NOMO-1 treated with dmso at 0.1 percent for 144 hours (cell line): ENCODE measurements around the gene PSMB10.

ENCODE experiments used
- DNase-seq: peaks from one replicate; lab custom pipeline; 2025; ENCODE audit not compliant: unreplicated experiment; lab: John Stamatoyannopoulos, UW

PSMB10 gene

DNA sequence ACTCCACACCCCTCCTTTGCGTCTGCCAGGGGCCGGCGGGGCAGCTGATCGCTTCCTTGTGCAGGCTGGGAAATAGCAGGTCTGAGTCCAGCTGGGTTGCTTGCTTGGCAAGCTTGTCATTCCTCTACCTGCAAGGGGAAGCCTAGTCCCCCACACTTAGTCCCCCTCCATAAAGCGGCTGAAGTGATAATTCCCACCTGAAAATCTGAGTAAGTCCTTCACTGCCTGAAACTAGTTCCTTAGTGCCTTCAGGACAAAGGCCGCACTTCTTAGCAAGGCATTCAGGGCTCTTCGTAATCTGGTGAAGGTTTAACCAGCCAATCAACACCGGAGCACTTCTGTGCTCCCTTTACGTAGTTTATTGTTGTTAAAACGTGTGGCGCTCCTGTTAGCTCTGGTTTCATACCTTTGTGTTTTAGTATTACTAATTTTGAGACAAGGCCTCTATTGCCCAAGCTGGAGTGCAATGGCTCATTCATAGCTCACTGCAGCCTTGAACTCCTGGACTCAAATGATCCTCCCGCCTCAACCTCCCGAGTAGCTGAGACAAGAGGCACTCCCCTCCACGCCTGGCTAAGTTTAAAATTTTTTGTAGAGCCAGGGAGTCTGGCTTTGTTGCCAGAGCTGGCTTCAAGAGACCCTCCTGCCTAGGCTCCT is 42.8 kb downstream of the PSMB10 start:
- no peak for DNase-seq

DNA sequence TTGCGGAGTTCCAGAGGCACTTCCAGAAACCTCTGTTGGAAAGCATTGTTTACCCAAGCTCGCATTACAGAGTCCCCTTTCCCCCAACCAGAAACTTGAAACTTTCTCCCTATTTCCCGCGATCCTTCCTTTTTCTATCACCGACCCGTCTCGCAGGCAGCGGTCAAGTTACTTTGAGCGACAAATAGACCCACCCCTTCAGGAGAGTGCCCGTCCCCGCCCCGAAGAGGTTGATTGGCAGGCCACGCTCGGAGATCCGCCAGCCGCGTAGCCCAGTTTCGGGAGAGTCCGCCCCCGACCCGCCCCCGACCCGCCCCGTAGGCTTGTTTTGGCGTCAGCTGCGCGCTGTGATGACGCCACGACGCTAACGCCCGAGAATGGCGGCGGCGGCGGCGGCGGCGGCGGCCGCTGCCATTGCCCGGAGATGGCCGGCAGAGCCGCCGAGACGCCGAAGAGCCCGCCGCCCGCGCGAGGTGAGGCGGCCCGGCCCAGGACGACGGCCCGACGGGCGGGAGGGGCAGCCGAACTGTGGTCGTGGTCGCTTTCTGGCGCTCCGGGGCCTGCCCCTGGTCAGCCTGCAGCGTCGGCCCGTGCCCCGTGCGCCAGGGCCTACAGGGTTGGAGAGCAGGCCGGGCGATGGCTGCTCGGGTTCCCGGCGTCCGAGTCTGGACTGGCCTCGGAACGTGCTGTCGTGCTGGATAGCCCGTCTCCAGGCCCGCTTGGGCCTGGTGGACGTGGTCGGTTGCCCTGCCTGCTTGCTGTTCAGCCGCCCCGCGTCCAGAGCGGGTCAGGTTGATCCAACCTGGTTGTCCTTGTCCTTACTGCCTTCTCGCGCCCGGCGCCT is 43.5 kb downstream of the PSMB10 start, which contains the start of gene PSKH1:
Gene PSKH1, plus strand, starts transcription at position 356 of the 844 bp plus-strand sequence. CDS start 15,496 bp downstream, outside the sequence.
- peak; percentile 96 for DNase-seq

DNA sequence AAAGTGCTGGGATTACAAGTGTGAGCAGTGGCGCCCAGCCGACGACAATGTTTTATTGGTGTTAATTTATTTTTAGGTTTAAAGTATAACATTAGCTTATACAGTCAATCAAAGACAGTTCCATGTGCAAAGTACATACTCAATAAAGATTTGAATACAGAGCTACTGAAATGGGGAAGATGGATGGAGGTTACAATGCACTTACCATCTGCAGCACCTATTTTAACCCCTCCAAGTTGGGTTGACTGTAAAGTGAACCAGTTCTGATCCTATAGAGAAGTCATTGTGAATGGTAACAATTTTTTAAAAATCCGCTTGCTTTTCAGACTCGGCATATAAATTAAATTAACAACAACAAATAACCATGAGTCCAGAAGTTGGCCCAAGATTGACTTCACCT is 44.3 kb downstream of the PSMB10 start:
- DNase-seq = no peak

DNA sequence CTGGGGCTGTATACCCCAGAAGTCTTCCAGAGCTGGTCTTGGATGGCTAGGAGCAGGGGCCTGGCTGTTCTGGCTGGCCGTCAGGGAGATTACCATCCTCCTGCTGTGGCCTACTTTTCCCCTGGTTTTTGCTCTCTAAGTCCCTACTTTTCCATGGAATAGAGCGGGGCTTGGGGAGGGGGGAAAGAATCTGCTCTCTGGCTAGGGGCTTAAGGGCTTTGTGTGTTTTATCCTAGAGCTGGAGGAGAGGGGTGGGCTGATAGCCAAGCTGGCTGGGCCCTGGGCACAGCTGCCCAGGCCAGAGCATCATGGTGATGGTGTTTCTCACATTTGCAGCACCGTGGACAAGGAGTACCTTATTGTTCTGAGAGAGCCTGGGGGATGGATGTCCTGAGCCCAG is 48.3 kb downstream of the PSMB10 start:
- no peak for DNase-seq

DNA sequence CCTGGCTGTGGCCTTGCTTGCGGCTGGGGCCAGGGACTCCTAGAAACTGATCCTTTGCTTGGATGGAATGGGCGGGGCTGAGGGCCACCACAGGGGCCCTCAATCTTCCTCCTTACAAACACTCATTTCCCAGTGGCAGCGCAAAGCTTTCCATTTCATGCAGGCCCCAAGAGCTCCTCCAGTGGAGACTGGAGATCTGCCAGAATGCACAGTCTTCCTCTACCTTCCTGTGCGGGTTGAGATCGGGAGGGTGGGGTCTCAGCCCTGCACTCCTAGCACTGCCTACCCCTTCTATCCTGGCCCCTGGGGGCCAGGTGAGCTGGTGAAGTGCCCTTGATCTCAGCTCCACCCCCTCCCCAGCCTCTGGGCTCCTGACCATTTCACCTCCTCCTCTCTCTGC is 50.3 kb downstream of the PSMB10 start:
- no peak for DNase-seq

DNA sequence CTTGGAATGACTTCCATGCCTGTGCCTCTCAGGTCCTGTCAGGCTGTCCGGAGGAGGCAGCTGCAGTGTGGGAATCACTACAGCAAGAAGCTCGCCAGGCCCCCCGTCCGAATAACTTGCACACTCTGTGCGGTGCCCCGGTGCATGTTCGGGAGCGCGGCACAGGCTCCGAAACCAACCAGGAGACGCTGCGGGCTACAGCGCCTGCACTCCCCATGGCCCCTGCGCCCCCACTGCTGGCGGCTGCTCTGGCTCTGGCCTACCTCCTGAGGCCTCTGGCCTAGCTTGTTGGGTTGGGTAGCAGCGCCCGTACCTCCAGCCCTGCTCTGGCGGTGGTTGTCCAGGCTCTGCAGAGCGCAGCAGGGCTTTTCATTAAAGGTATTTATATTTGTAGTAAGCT is 50.7 kb downstream of the PSMB10 start:
- no peak for DNase-seq

DNA sequence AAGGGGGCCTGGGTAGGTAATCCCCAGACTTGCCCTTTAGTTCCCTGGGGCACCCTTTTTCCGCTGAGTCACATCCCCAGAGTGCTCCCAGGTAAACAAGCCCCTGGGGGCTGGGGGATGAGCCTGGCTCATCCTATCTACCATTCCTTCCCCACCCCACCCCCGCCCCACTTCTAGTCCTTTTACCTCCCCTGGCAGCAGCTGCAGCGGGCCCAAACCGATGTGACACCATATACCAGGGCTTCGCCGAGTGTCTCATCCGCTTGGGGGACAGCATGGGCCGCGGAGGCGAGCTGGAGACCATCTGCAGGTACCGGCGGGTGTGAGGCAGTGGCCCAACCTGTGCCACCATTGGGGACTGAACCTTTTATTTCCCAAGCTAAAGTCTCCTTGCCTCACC is 51.1 kb downstream of the PSMB10 start:
- no peak for DNase-seq

DNA sequence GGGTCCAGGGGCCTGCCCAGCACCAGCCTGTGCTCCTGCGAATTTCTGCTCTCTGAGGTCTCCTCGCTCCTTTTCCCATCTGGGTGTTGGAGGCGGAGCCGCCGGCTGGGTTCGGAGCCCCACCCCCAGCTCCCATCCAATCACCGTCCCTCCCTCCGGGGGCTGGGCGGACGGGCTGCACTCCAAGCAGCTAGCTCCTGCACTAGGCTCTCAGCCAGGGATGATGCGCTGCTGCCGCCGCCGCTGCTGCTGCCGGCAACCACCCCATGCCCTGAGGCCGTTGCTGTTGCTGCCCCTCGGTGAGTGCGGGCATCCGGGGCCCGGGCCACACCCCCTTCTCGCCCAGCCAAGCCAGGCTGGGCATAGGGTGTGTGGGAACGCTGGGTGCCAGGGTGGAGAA is 52.0 kb downstream of the PSMB10 start, which contains the start of gene NRN1L:
Gene NRN1L, plus strand, starts transcription at position 202 of the 400 bp plus-strand sequence. Its CDS starts 19 bp downstream, at position 221.
- DNase-seq = no peak
